HepG2 (cell line): ENCODE results near the gene RUSC1. TPM values are rescaled to one million over a fixed set of nuclear protein-coding genes. Genes with fewer than 3 reads are reported as not detected.

Source experiments
- ATAC-seq: fragments of 200-7000 bp; cut with Tn5 transposase; 3 replicates; pipeline ENCODE4 v1.9.1; 2020; ENCODE audit warnings: mild to moderate bottlenecking, moderate library complexity
- BruUV-seq: library from RNA; stranded (reverse); fragments of 400-500 nt; replicated peaks from 2 replicates; lab custom pipeline; 2021; lab: Mats Ljungman, UMichigan
- CTCF ChIA-PET: fragments of 300-600 bp; formaldehyde crosslinking; extraction: SDS; loops from one replicate; lab custom pipeline; 2021; ENCODE audit warnings: low total read pairs, inconsistent platforms, low intra/inter-chr PET ratio; lab: Yijun Ruan, JAX
- POLR2A ChIA-PET: fragments of 350-600 bp; sonication (Branson Sonifier 250); formaldehyde crosslinking; loops from one replicate; lab custom pipeline; 2020; ENCODE audit warnings: antibody characterized with exemption, inconsistent platforms; lab: Yijun Ruan, JAX
- DNase-seq: peaks from one replicate; pipeline ENCODE4 v3.0.0-alpha.2; 2015; ENCODE audit warnings: low spot score
- FAIRE-seq: peaks from 3 replicates; lab custom pipeline; 2011; peaks lifted over from hg19 to GRCh38; lab: Jason Lieb, UNC
- H2AFZ ChIP-seq: one replicate; pipeline ENCODE4 v1.6.1; 2011; ENCODE audit warnings: low read length, inconsistent platforms
- H3K27ac ChIP-seq: fragments of 300-600 bp; 3 replicates; pipeline ENCODE4 v1.8.0; 2011; ENCODE audit warnings: mixed run types, mild to moderate bottlenecking, mixed read lengths, low read length, inconsistent platforms; ENCODE audit not compliant: insufficient read depth; ENCODE audit errors: extremely low read length
- H3K27me3 ChIP-seq, 2 experiments: fragments of 200-600 bp in 1 of 2; 2 replicates in 1 of 2; 3 replicates in 1 of 2; pipeline versions ENCODE4 v1.6.0 to v1.8.0; 2011; ENCODE audit warnings: low read length in 2 of 2, mild to moderate bottlenecking in 2 of 2, moderate library complexity in 2 of 2, inconsistent platforms in 1 of 2; ENCODE audit not compliant: insufficient read depth in 2 of 2, control insufficient read depth in 1 of 2
- H3K36me3 ChIP-seq, 2 experiments: fragments of 200-600 bp in 1 of 2; replicated peaks in 1 of 2; 2 replicates in 1 of 2; 3 replicates in 1 of 2; pipeline versions ENCODE4 v1.5.1 to v1.8.0; 2011; ENCODE audit warnings: low read length in 2 of 2, inconsistent platforms in 1 of 2; ENCODE audit not compliant: insufficient read depth in 2 of 2, control insufficient read depth in 1 of 2
- H3K4me1 ChIP-seq: 2 replicates; pipeline ENCODE4 v1.5.1; 2012; ENCODE audit warnings: low read length, inconsistent platforms; ENCODE audit not compliant: insufficient read depth
- H3K4me2 ChIP-seq: 2 replicates; pipeline ENCODE4 v1.6.0; 2011; ENCODE audit warnings: low read depth, low read length, inconsistent platforms
- H3K4me3 ChIP-seq, 3 experiments: fragments of 200-600 bp in 1 of 3; sonication (generic), shearing (Covaris generic) in 1 of 3; replicated peaks in 1 of 3; 2 replicates each; pipeline ENCODE4 v1.5.1; 2011 to 2016; ENCODE audit warnings: low read length in 3 of 3, inconsistent platforms in 2 of 3, low read depth in 2 of 3, mild to moderate bottlenecking in 2 of 3, control low read depth in 1 of 3, mixed read lengths in 1 of 3; ENCODE audit not compliant: insufficient read depth in 1 of 3
- H3K79me2 ChIP-seq: one replicate; pipeline ENCODE4 v1.6.1; 2011; ENCODE audit warnings: low read length, inconsistent platforms; ENCODE audit not compliant: insufficient read depth
- H3K9ac ChIP-seq: 2 replicates; pipeline ENCODE4 v1.6.0; 2011; ENCODE audit warnings: mild to moderate bottlenecking, low read depth, low read length, inconsistent platforms; ENCODE audit not compliant: insufficient read depth
- H3K9me3 ChIP-seq: 2 replicates; pipeline ENCODE4 v1.5.1; 2012; ENCODE audit warnings: mild to moderate bottlenecking, low read length
- H4K20me1 ChIP-seq: 2 replicates; pipeline ENCODE4 v1.6.0; 2011; ENCODE audit warnings: inconsistent platforms, mild to moderate bottlenecking, low read length, moderate library complexity; ENCODE audit not compliant: insufficient read depth
- ARID4A ChIP-seq: sonication (generic); formaldehyde crosslinking; IDR thresholded peaks from 2 replicates; pipeline ENCODE4 v1.5.0; 2020; ENCODE audit warnings: mild to moderate bottlenecking, missing genetic modification reagents, borderline replicate concordance
- ATF3 ChIP-seq: sonication (generic); formaldehyde crosslinking; IDR thresholded peaks from 2 replicates; pipeline ENCODE4 v1.4.0; 2020; ENCODE audit warnings: missing genetic modification reagents
- HMGXB4 ChIP-seq, 2 experiments: sonication (generic) in 1 of 2; formaldehyde crosslinking in 1 of 2; IDR thresholded peaks; 2 replicates each; pipeline versions ENCODE4 v1.4.0 to v1.6.1; 2018 to 2020; ENCODE audit warnings: missing genetic modification reagents in 2 of 2, borderline replicate concordance in 1 of 2, low read depth in 1 of 2, mild to moderate bottlenecking in 1 of 2, missing biosample characterization in 1 of 2
- HOXA7 ChIP-seq: sonication (generic); formaldehyde crosslinking; IDR thresholded peaks from 2 replicates; pipeline ENCODE4 v1.8.1; 2022; ENCODE audit warnings: mild to moderate bottlenecking, missing genetic modification reagents, moderate library complexity
- NR2F2 ChIP-seq: IDR thresholded peaks from 2 replicates; pipeline ENCODE4 v1.6.1; 2012; ENCODE audit warnings: low read depth, inconsistent platforms, borderline replicate concordance
- SMARCE1 ChIP-seq: fragments of 450-650 bp; IDR thresholded peaks from 2 replicates; pipeline ENCODE4 v1.6.1; 2017; ENCODE audit warnings: borderline replicate concordance
- TEF ChIP-seq: sonication (generic); formaldehyde crosslinking; IDR thresholded peaks from 2 replicates; pipeline ENCODE4 v1.5.0; 2020; ENCODE audit warnings: missing genetic modification reagents
- ZBTB10 ChIP-seq: sonication (generic); formaldehyde crosslinking; IDR thresholded peaks from 2 replicates; pipeline ENCODE4 v1.4.0; 2020; ENCODE audit warnings: missing genetic modification reagents, borderline replicate concordance
- ZNF224 ChIP-seq: sonication (generic); formaldehyde crosslinking; IDR thresholded peaks from 2 replicates; pipeline ENCODE4 v1.5.0; 2020; ENCODE audit warnings: mild to moderate bottlenecking, missing genetic modification reagents
- ZNF580 ChIP-seq: IDR thresholded peaks from 2 replicates; pipeline ENCODE4 v1.6.1; 2016; ENCODE audit warnings: low read depth, borderline replicate concordance
- ZNF678 ChIP-seq: sonication (generic); formaldehyde crosslinking; IDR thresholded peaks from 2 replicates; pipeline ENCODE4 v1.4.0; 2020; ENCODE audit warnings: mild to moderate bottlenecking, missing genetic modification reagents
- ZNF724P ChIP-seq: sonication (generic); formaldehyde crosslinking; IDR thresholded peaks from 2 replicates; pipeline ENCODE4 v1.8.0; 2022; ENCODE audit warnings: missing genetic modification reagents, borderline replicate concordance
- ZNF776 ChIP-seq: sonication (generic); formaldehyde crosslinking; IDR thresholded peaks from 2 replicates; pipeline ENCODE4 v1.4.0; 2020; ENCODE audit warnings: mild to moderate bottlenecking, missing genetic modification reagents
- WGBS: methylation state at CpG from one replicate; pipeline ENCODE4 v1.1.6; 2017; ENCODE audit warnings: low lambda C conversion rate; 5-methylcytosine and 5-hydroxymethylcytosine counted together
- in situ Hi-C: cut with HindIII; loops from 2 replicates; pipeline ENCODE4 v1.10.0; 2017; ENCODE audit warnings: low pct_unique_long_range_greater_than_20kb; ENCODE audit not compliant: extremely low pct_ligation_motif_present
- intact Hi-C: fragments of 100-400 bp; cut with micrococcal nuclease; formaldehyde crosslinking; loops from one replicate; pipeline ENCODE4 v1.10.0; 2022; ENCODE audit not compliant: unreplicated experiment
- polyA plus RNA-seq, 8 experiments: library from polyadenylated mRNA; depleted of rRNA in 3 of 8; stranded (reverse) in 7 of 8; unstranded in 1 of 8; fragments of >200 nt; fragmentation: Illumina TruSeq in 4 of 8; extraction: Trizol in 4 of 8; gene quantifications; 2 replicates each; pipeline versions ENCODE4 v1.2.1 to v1.2.3, GENCODE V29; 2011 to 2016; ENCODE audit warnings: low read depth in 4 of 8, missing spikeins in 1 of 8, mixed read lengths in 1 of 8; ENCODE audit not compliant: insufficient read depth in 1 of 8
- total RNA-seq, 5 experiments: library from RNA; depleted of rRNA; stranded (reverse); fragments of >200 nt; fragmentation: Illumina TruSeq; extraction: Trizol; gene quantifications; 2 replicates each; pipeline ENCODE4 v1.2.3, GENCODE V29; 2016; ENCODE audit warnings: low read depth in 1 of 5

Gene RUSC1
- total and polyA plus RNA-seq, 2 of the 13 experiments (the other 11 are each of a cell fraction or from before 2014, with no cell fraction given) = 18.7 to 20.4 TPM

GRCh38 chr1:155325603-155325893 is 4.9 kb downstream of the RUSC1 start:
- CTCF ChIA-PET = interaction anchor here (4.5 kb wide), 1 partner anchor 74 kb away, joined by 71 read pairs; no protein-coding TSS in a partner anchor
- no peak overlapping the region for H3K27ac ChIP-seq
- 85% methylated on average over 5 of the region's 6 CpGs for WGBS
- peaks cover 5% of the 10 kb centered on the region for H3K79me2 ChIP-seq
- H3K9me3 ChIP-seq = no peaks in the 10 kb centered on the region
- H3K9ac ChIP-seq = peak overlapping the region; percentile 69
- POLR2A ChIA-PET = interaction anchor here (3.5 kb wide), 1 partner anchor 74 kb away, joined by 24 read pairs; no protein-coding TSS in a partner anchor
- no peak overlapping the region for H2AFZ ChIP-seq
- ATAC-seq (no peak), FAIRE-seq (no peak), DNase-seq (no peak)
- peaks cover 36% of the 10 kb centered on the region for H3K4me1 ChIP-seq
- H3K27me3 ChIP-seq = no peaks in the 10 kb centered on the region; a peak in 1 of 5 replicates
- H3K4me3 ChIP-seq = peak overlapping the region in 2 of 3 experiments; percentile 80 to 81; a peak in 3 of 6 replicates
- peak overlapping the region; percentile 79 for H3K4me2 ChIP-seq
- H3K36me3 ChIP-seq = peaks cover 2 to 25% of the 10 kb centered on the region in 2 experiments; a peak in 4 of 5 replicates
- no TSS peak for BruUV-seq
- in situ Hi-C loops (no loop called here), intact Hi-C loops (no loop called here)
- H4K20me1 ChIP-seq = no peaks in the 10 kb centered on the region; the same call in none of the 2 replicates
- no peak for TF ChIP-seq NR2F2
- TF ChIP-seq ATF3 = no peak
- no peak for TF ChIP-seq SMARCE1
- no peak for TF ChIP-seq ZNF224 (CRISPR knock-in tag)
- TF ChIP-seq TEF = no peak
- no peak for TF ChIP-seq HMGXB4 (CRISPR knock-in tag; IDR thresholded peaks at IDR 0.05; ENCODE audit: borderline replicate concordance in 1 of 2, low read depth in 1 of 2)
- no peak for TF ChIP-seq ZNF678 (CRISPR knock-in tag)
- TF ChIP-seq HOXA7 (CRISPR knock-in tag) = no peak
- no peak for TF ChIP-seq ARID4A (CRISPR knock-in tag)
- 0 out of 2 replicates have a peak, but pooled peaks have one; percentile 25 for TF ChIP-seq ZNF724P
- no peak for TF ChIP-seq ZBTB10
- 0 out of 2 replicates have a peak, but pooled peaks have one; percentile 7 for TF ChIP-seq ZNF776 (CRISPR knock-in tag)
- no peak for TF ChIP-seq ZNF580 (CRISPR knock-in tag)
